ENCODE data around the gene LHX1. TPM values are rescaled to one million over a fixed set of nuclear protein-coding genes. Genes with fewer than 3 reads are reported as not detected.

LHX1 gene
- total and polyA plus RNA-seq, 9 of the 15 experiments (the other 6 are each of a cell fraction or from before 2014, with no cell fraction given), result 0.05 to 0.64 (median 0.07) TPM; not detected in 6

DNA sequence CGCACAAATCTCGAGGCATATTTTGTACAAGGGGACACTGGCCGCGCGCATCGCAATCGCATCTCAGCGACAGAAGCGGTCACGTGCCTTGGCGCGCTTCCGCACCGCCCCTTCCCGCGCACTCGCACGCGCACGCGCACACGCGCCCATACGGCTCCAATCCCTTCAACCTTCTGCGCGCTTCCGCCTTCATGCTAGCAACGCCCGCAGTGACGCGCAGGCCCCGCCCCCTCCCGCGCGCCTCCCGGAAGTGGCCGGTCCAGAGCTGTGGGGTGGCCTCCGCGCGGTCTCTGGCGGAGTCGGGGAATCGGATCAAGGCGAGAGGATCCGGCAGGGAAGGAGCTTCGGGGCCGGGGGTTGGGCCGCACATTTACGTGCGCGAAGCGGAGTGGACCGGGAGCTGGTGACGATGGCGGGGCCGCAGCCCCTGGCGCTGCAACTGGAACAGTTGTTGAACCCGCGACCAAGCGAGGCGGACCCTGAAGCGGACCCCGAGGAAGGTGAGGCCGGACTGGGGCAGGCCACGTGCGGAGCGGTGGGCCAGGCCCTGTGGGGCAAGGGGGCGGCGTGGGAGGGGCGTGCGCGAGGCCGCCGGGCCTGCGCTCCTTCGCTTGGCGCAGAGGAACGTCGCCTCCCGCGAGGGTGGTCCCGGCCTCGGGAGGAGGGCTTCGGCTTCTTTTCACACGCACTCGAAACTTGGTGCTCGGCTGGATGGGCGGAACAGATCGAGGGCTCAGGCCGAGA is 11.6 kb downstream of the LHX1 start, which contains the start of gene AATF (continued):
- TF ChIP-seq TSC22D4 (tag; IDR thresholded peaks at IDR 0.05) (no peak), CSDE1 (IDR thresholded peaks at IDR 0.05) (no peak), STAT5B (CRISPR knock-in tag; IDR thresholded peaks at IDR 0.05) (no peak), SREBF1 (IDR thresholded peaks at IDR 0.05; ENCODE audit: borderline replicate concordance, low read depth, low read length) (no peak)
- TF ChIP-seq, protein P1, sequence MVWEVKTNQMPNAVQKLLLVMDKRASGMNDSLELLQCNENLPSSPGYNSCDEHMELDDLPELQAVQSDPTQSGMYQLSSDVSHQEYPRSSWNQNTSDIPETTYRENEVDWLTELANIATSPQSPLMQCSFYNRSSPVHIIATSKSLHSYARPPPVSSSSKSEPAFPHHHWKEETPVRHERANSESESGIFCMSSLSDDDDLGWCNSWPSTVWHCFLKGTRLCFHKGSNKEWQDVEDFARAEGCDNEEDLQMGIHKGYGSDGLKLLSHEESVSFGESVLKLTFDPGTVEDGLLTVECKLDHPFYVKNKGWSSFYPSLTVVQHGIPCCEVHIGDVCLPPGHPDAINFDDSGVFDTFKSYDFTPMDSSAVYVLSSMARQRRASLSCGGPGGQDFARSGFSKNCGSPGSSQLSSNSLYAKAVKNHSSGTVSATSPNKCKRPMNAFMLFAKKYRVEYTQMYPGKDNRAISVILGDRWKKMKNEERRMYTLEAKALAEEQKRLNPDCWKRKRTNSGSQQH (CRISPR knock-in tag; IDR thresholded peaks at IDR 0.05), result no peak
- TF ChIP-seq, protein P2, sequence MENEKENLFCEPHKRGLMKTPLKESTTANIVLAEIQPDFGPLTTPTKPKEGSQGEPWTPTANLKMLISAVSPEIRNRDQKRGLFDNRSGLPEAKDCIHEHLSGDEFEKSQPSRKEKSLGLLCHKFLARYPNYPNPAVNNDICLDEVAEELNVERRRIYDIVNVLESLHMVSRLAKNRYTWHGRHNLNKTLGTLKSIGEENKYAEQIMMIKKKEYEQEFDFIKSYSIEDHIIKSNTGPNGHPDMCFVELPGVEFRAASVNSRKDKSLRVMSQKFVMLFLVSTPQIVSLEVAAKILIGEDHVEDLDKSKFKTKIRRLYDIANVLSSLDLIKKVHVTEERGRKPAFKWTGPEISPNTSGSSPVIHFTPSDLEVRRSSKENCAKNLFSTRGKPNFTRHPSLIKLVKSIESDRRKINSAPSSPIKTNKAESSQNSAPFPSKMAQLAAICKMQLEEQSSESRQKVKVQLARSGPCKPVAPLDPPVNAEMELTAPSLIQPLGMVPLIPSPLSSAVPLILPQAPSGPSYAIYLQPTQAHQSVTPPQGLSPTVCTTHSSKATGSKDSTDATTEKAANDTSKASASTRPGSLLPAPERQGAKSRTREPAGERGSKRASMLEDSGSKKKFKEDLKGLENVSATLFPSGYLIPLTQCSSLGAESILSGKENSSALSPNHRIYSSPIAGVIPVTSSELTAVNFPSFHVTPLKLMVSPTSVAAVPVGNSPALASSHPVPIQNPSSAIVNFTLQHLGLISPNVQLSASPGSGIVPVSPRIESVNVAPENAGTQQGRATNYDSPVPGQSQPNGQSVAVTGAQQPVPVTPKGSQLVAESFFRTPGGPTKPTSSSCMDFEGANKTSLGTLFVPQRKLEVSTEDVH (IDR thresholded peaks at IDR 0.05; ENCODE audit: low read depth, partially characterized antibody), result peak; percentile 97
